Right lobe of liver (tissue), 4 donors: ENCODE measurements around the gene KRT84.

Experiments used
- POLR2A ChIP-seq: fragments of 450-650 bp; IDR thresholded peaks from one replicate; pipeline ENCODE4 v1.6.1; 2017; ENCODE audit warnings: antibody characterized with exemption, mild to moderate bottlenecking
- TF ChIP-seq, protein P1 (sequence below), 4 donors: fragments of 200-600 bp in 3 of 4; fragments of 450-650 bp in 1 of 4; IDR thresholded peaks; one replicate each; pipeline versions ENCODE4 v1.5.1 to v1.8.0; 2016 to 2022; ENCODE audit warnings: antibody characterized with exemption in 4 of 4, mild to moderate bottlenecking in 2 of 4
- donor health status: DM: no; HTN: no; CAD: no.
- donor health status: DM: no; HTN: no; CAD: no.
- donor health status: DM: no; HTN: yes; CAD: no.

GRCh38 chr12:52351196-52352059, 34.0 kb downstream of the KRT84 start:
- TF ChIP-seq, protein P1, sequence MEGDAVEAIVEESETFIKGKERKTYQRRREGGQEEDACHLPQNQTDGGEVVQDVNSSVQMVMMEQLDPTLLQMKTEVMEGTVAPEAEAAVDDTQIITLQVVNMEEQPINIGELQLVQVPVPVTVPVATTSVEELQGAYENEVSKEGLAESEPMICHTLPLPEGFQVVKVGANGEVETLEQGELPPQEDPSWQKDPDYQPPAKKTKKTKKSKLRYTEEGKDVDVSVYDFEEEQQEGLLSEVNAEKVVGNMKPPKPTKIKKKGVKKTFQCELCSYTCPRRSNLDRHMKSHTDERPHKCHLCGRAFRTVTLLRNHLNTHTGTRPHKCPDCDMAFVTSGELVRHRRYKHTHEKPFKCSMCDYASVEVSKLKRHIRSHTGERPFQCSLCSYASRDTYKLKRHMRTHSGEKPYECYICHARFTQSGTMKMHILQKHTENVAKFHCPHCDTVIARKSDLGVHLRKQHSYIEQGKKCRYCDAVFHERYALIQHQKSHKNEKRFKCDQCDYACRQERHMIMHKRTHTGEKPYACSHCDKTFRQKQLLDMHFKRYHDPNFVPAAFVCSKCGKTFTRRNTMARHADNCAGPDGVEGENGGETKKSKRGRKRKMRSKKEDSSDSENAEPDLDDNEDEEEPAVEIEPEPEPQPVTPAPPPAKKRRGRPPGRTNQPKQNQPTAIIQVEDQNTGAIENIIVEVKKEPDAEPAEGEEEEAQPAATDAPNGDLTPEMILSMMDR (IDR thresholded peaks at IDR 0.05): no peak
- no peak for TF ChIP-seq POLR2A
